22Rv1 (cell line): ENCODE measurements around the gene HIPK3.

ENCODE experiments used
- H3K27ac ChIP-seq: fragments of 450-650 bp; 2 replicates; pipeline ENCODE4 v1.5.1; 2017
- CTCF ChIP-seq: fragments of 450-650 bp; IDR thresholded peaks from 2 replicates; pipeline ENCODE4 v1.5.1; 2017; ENCODE audit warnings: mild to moderate bottlenecking
- ZFX ChIP-seq: fragments of 450-650 bp; IDR thresholded peaks from 2 replicates; pipeline ENCODE4 v1.6.1; 2017; ENCODE audit warnings: antibody characterized with exemption, borderline replicate concordance

HIPK3 gene

GRCh38 chr11:33388793-33389525, 131.8 kb downstream of the HIPK3 start:
- no peak overlapping the region for H3K27ac ChIP-seq
- TF ChIP-seq CTCF: no peak
- no peak for TF ChIP-seq ZFX

GRCh38 chr11:33389635-33390034, 132.5 kb downstream of the HIPK3 start:
- TF ChIP-seq ZFX (no peak), CTCF (no peak)
- H3K27ac ChIP-seq: no peak overlapping the region

- TF ChIP-seq CTCF: no peak
- no peak for TF ChIP-seq ZFX
- no peak overlapping the region for H3K27ac ChIP-seq
These were observed 134.0 kb downstream of the HIPK3 start for GRCh38 chr11:33390944-33391892.

- TF ChIP-seq ZFX (no peak), CTCF (no peak)
- no peak overlapping the region for H3K27ac ChIP-seq
These were observed 134.7 kb downstream of the HIPK3 start for GRCh38 chr11:33391893-33392251.

GRCh38 chr11:33394431-33395109, 137.4 kb downstream of the HIPK3 start:
- TF ChIP-seq ZFX (no peak), CTCF (no peak)

GRCh38 chr11:33396361-33396760, 139.2 kb downstream of the HIPK3 start:
- H3K27ac ChIP-seq: no peak overlapping the region
- TF ChIP-seq ZFX (no peak), CTCF (no peak)

More at GRCh38 chr11:33394431-33395109, 137.4 kb downstream of the HIPK3 start:
- H3K27ac ChIP-seq: no peak overlapping the region
